Skin epidermis (tissue), 12 donors: ENCODE data around the gene TOE1.
A peak's percentile ranks its signal among the peaks of the same experiment; 100 is the strongest.
"Not testable (repeated sequence)": the region's sequence is repeated elsewhere in the genome, so short reads cannot be mapped to it uniquely, and the experiment has no call there.

Experiments
- H3K27ac ChIP-seq, 21 experiments: fragments of 200-600 bp; sonication (generic) in 11 of 21; one replicate each; pipeline ENCODE4 v1.5.0; 2020; ENCODE audit warnings: mild to moderate bottlenecking in 3 of 21, inconsistent platforms in 2 of 21, moderate library complexity in 2 of 21
- H3K4me3 ChIP-seq, 7 experiments: fragments of 200-600 bp; sonication (generic) in 2 of 7; one replicate each; pipeline ENCODE4 v1.5.0; 2020; ENCODE audit warnings: inconsistent platforms in 2 of 7, mild to moderate bottlenecking in 2 of 7, moderate library complexity in 1 of 7

The TOE1 gene

DNA sequence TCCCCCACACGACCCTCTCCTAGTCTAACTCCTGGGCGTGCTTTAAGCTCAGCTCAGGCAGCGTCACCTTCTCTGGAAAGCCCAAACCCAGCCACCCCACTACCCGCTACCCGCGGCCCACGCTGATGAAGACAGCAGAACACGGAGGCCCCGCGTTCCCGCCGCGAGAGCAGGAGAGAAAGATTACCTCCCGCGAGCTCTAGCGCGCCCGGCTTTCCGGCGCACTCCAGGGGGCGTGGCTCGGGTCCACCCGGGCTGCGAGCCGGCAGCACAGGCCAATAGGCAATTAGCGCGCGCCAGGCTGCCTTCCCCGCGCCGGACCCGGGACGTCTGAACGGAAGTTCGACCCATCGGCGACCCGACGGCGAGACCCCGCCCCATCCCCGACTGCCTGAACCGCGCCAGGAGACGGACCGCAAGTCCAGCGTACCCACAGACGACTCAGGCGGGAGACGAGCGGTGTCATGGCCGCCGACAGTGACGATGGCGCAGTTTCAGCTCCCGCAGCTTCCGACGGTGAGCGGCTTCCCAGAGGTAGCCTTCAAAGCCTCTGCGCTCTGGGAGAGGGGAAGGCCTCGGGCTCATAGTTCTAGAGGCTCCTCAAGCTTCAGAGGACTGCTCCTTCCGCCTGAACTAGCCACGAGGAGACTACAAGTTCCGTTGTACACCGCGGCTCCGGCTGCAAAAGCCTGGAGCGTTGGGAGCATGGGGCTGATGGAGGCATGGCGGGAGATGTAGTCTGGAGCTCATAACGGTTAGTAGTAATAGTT lies at the start of gene TOE1, which contains the start of gene MUTYH:
Gene TOE1 (plus strand): TSS at position 382 of the 770 bp plus-strand sequence. CDS start 83 bp downstream, at position 465.
Gene MUTYH (minus strand): TSS at position 652 of the 770 bp plus-strand sequence. CDS start 5,935 bp downstream, outside the sequence.
- peak within 1 kb of the TSS; percentile 90 to 100 (median 96) for H3K27ac ChIP-seq

DNA sequence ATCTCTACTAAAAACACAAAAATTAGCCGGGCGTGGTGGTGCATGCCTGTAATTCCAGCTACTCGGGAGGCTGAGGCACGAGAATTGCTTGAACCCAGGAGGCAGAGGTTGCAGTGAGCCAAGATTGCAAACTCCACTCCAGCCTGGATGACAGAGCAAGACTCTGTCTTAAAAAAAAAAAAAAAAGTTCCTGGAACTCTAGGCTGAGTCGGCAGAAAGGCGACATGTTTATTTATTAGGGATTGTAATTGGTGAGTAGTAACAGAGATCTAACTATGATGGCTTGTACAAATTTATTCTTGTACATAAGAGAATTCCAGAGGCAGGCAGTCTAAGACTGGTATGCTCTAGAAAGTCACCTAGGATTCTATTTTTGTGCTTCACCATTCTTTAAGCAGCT lies 49.0 kb upstream of the TOE1 start:
- H3K27ac ChIP-seq, H3K4me3 ChIP-seq: not testable (repeated sequence)

More for the DNA sequence above, at the start of gene TOE1, which contains the start of gene MUTYH:
- H3K4me3 ChIP-seq, result peak within 1 kb of the TSS; percentile 62 to 92 (median 78)

DNA sequence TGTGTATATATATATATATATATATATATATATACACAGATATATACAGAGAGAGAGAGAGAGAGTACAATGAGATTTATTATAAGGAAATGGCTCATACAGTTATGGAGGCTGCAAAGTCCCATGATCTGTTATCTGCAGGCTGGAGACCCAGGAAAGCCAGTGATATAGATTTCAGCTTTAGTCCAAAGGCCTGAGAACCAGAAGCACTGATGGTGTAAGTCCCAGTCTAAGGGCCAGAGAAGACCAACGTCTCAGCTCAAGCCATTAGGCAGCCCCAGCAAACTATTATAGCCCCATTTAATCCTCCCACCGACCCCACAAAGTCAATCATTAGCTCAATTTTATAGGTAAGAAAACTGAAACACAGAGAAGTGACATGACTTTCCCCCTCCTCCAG lies 48.3 kb upstream of the TOE1 start:
- no peak overlapping the region for H3K27ac ChIP-seq
- H3K4me3 ChIP-seq, result no peak overlapping the region

DNA sequence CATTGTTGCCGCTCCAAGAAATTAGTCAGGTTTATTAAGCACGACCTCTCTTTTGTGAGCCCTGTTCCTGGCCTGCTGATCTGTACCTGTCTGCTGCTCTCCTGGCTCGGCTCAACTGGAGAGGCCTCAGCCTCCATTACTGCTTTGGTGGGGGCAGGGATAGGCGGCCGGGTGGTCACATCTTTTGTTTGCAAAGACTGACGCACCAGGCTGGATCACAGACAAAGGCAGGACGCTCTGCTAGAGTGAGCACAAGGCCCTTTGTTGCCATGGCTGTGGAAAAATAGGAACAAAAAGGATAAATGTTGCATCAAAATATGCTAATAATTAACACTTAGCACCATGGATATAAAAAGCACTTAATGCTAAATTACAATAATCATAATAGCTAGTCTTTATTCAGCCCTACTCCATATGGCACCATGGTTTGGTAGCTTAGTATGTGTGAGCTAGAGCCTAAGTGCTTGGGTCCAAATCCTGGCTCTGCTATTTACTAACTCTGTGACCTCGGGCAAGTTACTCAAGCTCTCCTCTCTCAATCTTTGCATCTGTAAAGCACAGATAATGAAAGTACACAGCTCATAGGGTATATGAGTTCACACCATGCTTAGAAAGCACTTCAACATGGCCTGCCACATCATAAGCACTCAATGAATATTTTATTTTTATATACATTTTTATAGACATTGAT lies 42.2 kb upstream of the TOE1 start:
- H3K27ac ChIP-seq, result peak overlapping the region in 1 of 21 experiments; percentile 3
- no peak overlapping the region for H3K4me3 ChIP-seq

DNA sequence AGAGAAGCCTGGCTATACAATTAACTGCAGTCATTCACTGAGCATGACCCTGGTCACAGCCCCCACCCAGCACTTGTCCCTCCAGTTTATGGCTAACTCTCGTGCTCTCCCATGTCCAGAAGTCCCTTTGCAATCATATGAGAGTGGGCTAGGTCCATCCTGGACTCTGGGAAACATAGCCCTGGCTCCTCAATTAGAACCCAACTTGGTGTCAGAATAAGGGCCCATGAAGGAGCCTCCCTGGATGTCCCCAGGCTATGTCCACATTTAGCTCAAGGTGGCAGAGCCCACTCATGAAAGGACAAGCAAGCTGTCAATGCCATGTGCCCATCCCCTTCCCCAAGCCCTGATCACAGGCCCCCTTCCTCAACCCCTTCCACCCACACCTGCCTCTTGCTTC lies 40.7 kb upstream of the TOE1 start:
- no peak overlapping the region for H3K4me3 ChIP-seq
- no peak overlapping the region for H3K27ac ChIP-seq

DNA sequence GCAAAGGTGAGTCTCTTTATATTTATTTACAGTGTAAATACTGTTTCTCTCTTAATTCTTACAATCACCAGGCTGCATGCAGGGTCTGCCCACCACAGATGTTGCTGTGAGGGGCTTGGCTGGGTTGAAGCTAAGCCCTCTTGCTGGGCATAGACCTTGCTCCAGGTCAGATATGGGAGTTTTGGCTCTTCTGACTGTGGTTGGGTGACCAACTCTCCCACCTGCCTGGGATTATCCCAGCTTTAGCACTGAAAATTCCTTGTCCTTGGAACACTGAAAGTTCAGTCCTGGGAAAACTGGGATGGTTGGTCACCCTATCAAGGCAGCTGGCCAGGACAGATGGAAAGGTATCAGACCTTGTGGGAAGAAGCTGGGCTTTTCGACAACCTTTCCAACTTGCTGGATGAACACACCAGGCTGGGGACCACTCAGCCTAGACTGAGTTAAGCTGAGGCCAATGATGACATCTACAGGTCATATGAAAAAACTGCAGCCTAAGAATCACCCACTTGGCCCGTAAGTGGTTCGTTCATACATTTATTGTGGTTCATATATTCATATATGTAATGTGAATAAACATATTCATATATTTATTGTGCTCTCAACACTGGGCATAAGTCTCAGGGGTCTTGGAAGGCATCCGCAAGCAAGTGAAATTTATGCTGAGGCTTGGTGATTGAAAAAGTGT lies 39.8 kb upstream of the TOE1 start:
- H3K4me3 ChIP-seq, result no peak overlapping the region
- no peak overlapping the region for H3K27ac ChIP-seq

DNA sequence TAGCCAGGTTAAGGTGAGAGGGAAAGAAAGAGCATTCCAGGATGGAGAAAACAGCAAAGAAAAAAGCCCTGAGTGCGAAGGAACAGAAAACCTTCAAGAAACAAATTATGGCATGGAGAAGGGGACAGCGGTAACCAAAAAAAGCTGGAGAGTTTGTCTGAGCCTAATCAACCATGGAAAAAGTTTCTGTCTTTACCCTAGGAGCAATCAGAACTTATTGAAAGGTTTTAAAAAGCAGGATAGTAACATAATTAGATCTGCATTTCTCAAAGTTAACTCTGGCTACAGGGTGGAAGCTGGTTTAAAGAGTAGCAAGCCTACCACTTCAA lies 39.3 kb upstream of the TOE1 start:
- H3K4me3 ChIP-seq, result no peak overlapping the region
- no peak overlapping the region for H3K27ac ChIP-seq

DNA sequence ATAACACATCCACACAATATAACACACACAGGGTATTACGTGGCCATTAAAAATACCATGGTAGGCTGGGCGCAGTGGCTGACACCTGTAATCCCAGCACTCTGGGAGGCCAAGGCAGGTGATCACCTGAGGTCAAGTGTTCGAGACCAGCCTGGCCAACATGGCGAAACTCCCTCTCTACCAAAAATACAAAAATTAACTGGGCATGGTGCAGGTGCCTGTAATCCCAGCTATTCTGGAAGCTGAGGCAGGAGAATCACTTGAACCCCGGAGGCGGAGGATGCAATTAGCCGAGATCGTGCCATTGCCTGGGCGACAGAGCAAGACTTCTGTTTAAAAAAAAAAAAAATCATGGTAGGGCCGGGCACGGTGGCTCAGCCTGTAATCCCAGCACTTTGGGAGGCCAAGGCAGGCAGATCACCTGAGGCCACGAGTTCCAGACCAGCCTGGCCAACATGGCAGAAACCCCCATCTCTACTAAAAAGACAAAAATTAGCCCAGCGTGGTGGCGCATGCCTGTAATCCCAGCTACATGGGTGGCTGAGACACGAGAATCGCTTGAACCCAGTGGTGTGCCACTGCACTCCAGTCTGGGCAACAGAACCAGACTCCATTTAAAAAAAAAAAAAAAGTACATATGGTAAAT lies 37.3 kb upstream of the TOE1 start:
- peak overlapping the region; percentile 49 to 65 (median 63) for H3K4me3 ChIP-seq

DNA sequence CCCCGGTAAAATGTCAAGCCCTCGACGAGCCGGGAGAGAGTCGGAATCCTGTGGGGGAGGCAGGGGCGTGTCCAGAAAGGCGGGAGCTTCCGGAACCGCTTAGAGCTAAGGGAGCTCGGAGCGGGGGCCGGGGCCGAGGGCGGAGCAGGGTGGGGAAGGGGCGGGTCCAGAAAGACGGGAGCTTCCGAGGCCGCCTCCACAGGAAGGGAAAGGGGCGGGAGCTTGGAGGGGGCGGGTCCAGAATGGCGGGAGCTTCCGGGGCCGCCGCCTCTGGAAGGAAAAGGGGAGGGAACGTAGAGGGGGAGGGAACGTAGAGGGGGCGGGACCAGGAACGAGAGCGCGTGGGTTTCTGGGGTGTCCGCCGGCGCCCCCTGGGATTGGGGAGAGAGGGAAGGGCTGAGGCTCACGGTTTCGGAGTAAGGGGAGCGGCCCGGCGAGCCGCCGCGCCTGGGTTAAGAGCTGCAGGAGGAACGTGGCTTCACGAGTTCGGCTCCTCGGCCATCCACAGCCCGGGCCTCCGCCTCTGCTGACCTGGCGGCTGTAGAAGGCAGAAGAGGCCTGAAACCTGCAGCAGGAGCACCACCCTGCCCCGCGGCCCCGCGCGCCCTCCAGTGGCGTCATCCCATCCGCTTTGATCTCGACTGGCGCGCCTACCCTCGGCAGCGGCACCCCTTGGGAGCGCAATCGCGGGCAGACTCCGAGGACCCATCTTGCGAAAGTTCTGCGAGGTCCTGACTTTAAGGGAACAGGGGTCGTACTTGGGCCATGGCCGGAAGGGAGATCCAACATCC lies 36.3 kb upstream of the TOE1 start:
- Histone ChIP-seq H3K27ac (peak overlapping the region; percentile 23 to 94 (median 89)), H3K4me3 (peak overlapping the region; percentile 49 to 65 (median 63))

More for the DNA sequence above, 37.3 kb upstream of the TOE1 start:
- peak overlapping the region in 20 of 21 experiments; percentile 75 to 93 (median 86) for H3K27ac ChIP-seq

DNA sequence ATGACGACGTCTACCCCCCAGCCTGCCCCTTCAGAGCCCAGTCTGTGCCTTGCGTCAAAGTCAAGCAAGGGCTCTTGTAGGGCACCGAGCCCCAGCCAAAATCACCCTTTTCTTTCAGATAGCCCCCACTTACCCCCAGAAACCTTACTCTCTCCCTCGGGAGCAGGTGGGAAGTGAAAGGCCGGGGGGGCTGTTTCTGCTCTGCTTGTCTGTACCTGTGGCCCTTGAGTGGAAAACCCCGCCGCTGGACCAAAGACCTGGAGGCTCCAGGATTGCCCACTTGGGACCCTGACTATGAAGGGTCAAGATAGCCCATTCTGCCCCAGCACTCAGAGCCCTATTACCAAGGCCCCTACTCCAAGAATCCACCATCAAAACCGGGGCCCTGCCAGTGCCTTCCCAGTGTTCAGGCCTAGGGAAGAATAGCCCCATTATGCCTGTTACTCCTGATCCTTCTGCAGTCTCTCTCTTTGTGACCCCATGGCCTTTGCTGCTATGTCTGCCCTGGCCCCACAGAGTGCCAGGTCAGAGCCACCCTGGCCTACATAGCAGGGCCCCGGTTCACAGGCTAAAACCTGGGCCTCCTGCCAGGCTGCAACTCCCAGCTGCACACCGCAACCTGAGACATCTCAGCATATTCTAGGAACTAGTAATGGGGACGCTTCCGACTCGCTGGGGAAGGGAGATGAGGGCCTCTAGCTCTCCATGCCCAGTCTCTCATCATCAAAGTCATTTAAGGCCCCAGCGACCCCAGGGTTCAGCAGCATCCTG lies 35.5 kb upstream of the TOE1 start:
- H3K27ac ChIP-seq, result peak overlapping the region; percentile 23 to 94 (median 89)
- peak overlapping the region; percentile 49 to 65 (median 63) for H3K4me3 ChIP-seq

DNA sequence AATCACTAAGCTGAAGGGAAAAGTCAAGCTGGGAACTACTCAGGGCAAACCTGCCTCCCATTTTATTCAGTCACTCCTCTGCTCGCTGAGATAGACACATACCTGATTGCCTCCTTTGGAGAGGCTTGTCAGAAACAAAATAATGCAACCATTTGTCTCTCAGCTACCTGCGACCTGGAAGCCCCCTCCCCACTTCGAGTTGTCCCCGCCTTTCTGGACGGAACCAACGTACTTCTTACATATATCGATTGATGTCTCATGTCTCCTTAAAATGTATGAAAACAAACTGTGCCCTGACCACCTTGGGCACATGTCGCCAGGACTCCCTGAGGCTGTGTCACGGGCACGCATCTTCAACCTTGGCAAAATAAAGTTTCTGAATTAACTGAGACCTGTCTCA lies 34.7 kb upstream of the TOE1 start:
- Histone ChIP-seq H3K4me3 (no peak overlapping the region), H3K27ac (no peak overlapping the region)

DNA sequence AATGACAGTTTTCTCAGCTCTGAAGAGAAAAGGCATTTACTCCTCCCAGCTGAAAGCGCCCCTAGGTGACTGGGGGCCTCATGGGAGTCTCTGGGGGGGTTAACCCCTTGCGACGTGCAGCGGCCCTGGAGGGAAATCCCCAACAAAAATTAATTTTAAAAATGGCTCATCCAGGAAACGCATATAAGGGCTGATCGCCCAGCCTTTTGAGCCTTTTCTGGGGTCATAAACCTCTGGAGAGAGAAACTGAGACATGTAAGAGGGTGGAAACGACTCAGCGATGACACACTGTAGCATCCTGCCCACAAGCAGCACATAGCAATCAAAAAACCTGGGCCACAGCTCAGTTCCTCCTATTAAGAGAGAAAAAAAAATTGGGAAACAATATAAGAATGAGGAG lies 33.7 kb upstream of the TOE1 start:
- no peak overlapping the region for H3K4me3 ChIP-seq

DNA sequence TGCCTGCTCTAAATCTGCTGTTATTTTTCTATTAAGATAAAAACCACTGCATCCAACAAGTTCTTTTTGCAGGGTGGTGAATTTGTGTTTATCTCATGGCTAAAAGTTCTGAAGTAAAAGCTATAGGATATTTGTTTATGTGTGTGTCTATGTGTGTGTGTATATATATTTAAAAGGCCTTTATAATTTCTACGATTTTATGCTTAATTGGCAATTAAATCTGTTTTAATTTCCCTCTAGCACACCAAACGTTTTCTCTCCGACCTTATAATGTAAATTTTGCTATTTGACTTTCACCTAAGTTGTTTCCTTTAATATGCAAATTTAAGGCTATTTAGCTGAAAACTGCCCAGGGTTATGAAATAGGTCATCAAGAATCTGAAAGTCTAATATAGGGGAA lies 33.1 kb upstream of the TOE1 start:
- no peak overlapping the region for H3K4me3 ChIP-seq
- no peak overlapping the region for H3K27ac ChIP-seq

More for the DNA sequence above, 33.7 kb upstream of the TOE1 start:
- no peak overlapping the region for H3K27ac ChIP-seq

DNA sequence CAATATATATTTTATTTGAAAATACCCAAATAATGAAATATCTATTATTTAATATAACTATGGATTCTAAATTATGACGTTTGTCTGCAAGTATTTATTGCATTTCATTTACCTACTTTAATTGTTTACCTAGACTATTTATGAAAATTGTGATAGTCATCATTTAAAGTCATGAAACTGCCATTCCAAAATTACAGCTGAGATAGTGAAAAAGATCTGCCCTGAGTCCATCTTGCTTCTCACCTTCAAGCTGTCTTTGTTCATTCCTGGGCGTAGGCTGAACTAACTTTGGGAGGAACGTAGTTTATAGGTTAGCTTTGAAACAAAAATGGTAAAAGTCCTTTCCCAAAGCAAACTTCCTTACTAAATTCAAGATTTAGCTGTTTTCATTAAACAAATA lies 25.7 kb upstream of the TOE1 start:
- no peak overlapping the region for H3K4me3 ChIP-seq
- no peak overlapping the region for H3K27ac ChIP-seq

DNA sequence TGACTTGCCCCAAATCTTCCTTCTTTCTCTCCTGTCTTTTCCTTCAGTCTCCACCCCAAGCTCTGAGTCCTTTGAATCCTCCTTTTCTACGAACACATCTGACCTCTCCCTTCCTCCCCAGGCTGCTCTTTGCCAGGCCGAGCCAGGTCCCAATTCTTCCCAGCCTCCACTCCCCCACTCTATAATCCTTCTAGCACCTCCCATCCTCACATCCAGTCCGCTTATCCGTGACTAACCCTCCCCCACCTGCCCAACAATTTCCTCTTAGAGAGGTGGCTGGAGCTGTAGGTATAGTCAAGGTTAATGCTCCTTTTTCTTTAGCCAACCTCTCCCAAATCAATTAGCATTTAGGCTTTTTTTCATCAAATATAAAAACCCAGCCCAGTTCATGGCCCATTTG lies 22.8 kb upstream of the TOE1 start:
- Histone ChIP-seq H3K4me3 (no peak overlapping the region), H3K27ac (no peak overlapping the region)

DNA sequence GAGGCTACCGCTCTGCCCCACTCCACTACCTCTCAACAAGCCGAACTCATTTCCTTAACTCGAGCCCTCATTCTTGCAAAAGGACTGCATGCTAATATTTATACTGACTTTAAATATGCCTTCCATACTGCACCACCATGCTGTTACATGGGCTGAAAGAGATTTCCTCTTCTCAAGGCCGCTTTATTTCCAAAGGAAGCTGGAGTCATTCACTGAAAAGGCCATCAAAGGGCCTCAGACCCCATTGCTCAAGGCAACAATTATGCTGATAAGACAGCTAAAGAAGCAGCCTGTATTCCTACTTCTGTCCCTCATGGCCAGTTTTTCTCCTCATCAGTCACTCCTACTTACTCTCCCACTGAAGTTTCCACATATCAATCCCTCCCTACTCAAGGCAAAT lies 20.2 kb upstream of the TOE1 start:
- H3K4me3 ChIP-seq, result no peak overlapping the region
- no peak overlapping the region for H3K27ac ChIP-seq

DNA sequence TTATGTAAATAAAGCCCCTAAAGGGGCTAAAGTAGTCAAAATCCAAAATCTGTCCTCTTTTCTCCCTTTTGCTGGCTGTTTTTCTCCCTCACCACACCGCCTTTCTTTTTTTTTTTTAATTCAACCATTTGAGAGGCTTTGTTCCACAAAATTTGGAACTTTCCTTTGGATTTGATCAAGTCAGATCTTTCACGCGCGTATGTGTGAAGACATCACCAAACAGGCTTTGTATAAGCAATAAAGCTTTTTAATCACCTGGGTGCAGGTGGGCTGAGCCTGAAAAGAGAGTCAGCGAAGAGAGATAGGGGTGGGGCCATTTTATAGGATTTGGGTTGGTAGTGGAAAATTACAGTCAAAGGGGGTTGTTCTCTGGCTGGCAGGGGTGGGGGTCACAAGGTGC lies 18.5 kb upstream of the TOE1 start:
- Histone ChIP-seq H3K4me3 (no peak overlapping the region), H3K27ac (no peak overlapping the region)

DNA sequence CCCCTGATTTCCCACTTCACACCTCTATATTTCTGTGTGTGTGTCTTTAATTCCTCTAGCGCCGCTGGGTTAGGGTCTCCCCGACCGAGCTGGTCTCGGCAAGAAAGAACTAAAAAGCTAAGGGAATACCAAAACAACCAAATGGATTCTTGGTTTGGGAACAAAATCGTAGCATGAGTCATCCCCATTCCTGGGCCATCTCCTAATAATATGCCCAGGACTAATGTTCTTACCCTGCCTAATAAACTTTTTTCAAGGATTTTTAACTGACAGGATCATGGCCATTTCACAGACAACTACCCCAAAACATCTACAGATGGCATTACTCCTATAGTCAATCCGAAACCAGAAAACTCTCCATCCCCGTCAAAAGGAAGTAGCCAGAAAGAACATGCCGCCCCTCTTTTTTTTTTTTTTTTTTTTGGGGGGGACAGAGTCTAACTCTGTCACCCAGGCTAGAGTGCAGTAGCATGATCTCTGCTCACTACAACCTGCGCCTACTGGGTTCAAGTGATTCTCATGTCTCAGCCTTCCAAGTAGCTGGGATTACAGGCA lies 17.4 kb upstream of the TOE1 start:
- Histone ChIP-seq H3K4me3 (no peak overlapping the region), H3K27ac (no peak overlapping the region)
